Breast epithelium (tissue), 3 donors: ENCODE results near the gene PSME4.
"Not testable (repeated sequence)": the region's sequence is repeated elsewhere in the genome, so short reads cannot be mapped to it uniquely, and the experiment has no call there.

Source experiments
- CTCF ChIP-seq, 3 donors: fragments of 450-650 bp; IDR thresholded peaks; one replicate each; pipeline ENCODE4 v1.5.1; 2016 to 2017; ENCODE audit warnings: antibody characterized with exemption in 3 of 3, mild to moderate bottlenecking in 3 of 3, moderate library complexity in 3 of 3
- POLR2A ChIP-seq: fragments of 450-650 bp; IDR thresholded peaks from one replicate; pipeline ENCODE4 v1.6.1; 2016; ENCODE audit warnings: antibody characterized with exemption, mild to moderate bottlenecking, moderate library complexity
- POLR2AphosphoS5 ChIP-seq, 3 donors: sonication (generic); formaldehyde crosslinking; IDR thresholded peaks; one replicate each; pipeline ENCODE4 v1.6.1; 2017; ENCODE audit warnings: antibody characterized with exemption in 3 of 3

- TF ChIP-seq POLR2A; CTCF (IDR thresholded peaks at IDR 0.05); POLR2AphosphoS5 (IDR thresholded peaks at IDR 0.05): not testable (repeated sequence)
These were observed 119.6 kb downstream of the PSME4 start for GRCh38 chr2:53851052-53851757.
